Upper lobe of left lung (tissue), 6 donors: ENCODE results near the gene TPM1. TPM values are rescaled to one million over a fixed set of nuclear protein-coding genes. Genes with fewer than 3 reads are reported as not detected.

ENCODE experiments used
- ATAC-seq, 2 donors: fragments of 200-7000 bp; cut with Tn5 transposase; one replicate each; pipeline ENCODE4 v1.9.1; 2022; ENCODE audit warnings: mild to moderate bottlenecking in 2 of 2, moderate library complexity in 2 of 2; ENCODE audit not compliant: low FRiP score in 2 of 2
- DNase-seq, 2 donors: peaks; one replicate each; pipeline ENCODE4 v3.0.0-alpha.2; 2019 to 2020
- H3K27ac ChIP-seq, 4 donors: fragments of 200-600 bp; sonication (generic); one replicate each; pipeline ENCODE4 v1.5.1; 2016 to 2019
- H3K27me3 ChIP-seq, 4 donors: fragments of 200-600 bp; sonication (generic); one replicate each; pipeline ENCODE4 v1.5.1; 2017 to 2019
- H3K36me3 ChIP-seq, 4 donors: fragments of 200-600 bp; sonication (generic); one replicate each; pipeline ENCODE4 v1.5.1; 2016 to 2019
- H3K4me1 ChIP-seq, 4 donors: fragments of 200-600 bp; sonication (generic); one replicate each; pipeline ENCODE4 v1.5.1; 2018 to 2019
- H3K4me3 ChIP-seq, 4 donors: fragments of 200-600 bp; sonication (generic); one replicate each; pipeline ENCODE4 v1.5.1; 2017 to 2019; ENCODE audit warnings: mild to moderate bottlenecking in 2 of 4, moderate library complexity in 1 of 4
- H3K9me3 ChIP-seq, 4 donors: fragments of 200-600 bp; sonication (generic); one replicate each; pipeline ENCODE4 v1.5.1; 2018 to 2019
- CTCF ChIP-seq, 6 experiments: fragments of 450-650 bp in 4 of 6; fragments of 200-600 bp in 2 of 6; sonication (generic) in 2 of 6; IDR thresholded peaks; one replicate each; pipeline ENCODE4 v1.5.1; 2016 to 2019; ENCODE audit warnings: antibody characterized with exemption in 6 of 6
- EP300 ChIP-seq, 4 donors: sonication (generic); formaldehyde crosslinking; IDR thresholded peaks; one replicate each; pipeline ENCODE4 v1.5.1; 2017; ENCODE audit warnings: antibody characterized with exemption in 4 of 4, control low read depth in 2 of 4
- POLR2A ChIP-seq, 4 donors: fragments of 450-650 bp; IDR thresholded peaks; one replicate each; pipeline ENCODE4 v1.5.1; 2016 to 2017; ENCODE audit warnings: antibody characterized with exemption in 4 of 4, mild to moderate bottlenecking in 2 of 4
- POLR2AphosphoS5 ChIP-seq, 2 donors: sonication (generic); formaldehyde crosslinking; IDR thresholded peaks; one replicate each; pipeline ENCODE4 v1.5.1; 2017; ENCODE audit warnings: antibody characterized with exemption in 2 of 2
- WGBS, 2 donors: methylation state at CpG; one replicate each; pipeline ENCODE4 v1.1.5; 2017 to 2018; 5-methylcytosine and 5-hydroxymethylcytosine counted together
- total RNA-seq, 6 donors: library from RNA; depleted of rRNA in 4 of 6; stranded (reverse); fragments of >200 nt in 4 of 6; gene quantifications; one replicate each; pipeline versions ENCODE4 v1.1.0 to v1.2.1, GENCODE V29; 2016 to 2021
- donor health status: DM: no; HTN: no; CAD: no; lungs with moderate emphysema.
- donor health status: DM: no; HTN: yes; CAD: no; lungs with severe emphysema.

The TPM1 gene
- total RNA-seq, 6 donors from 2014 or later = 144 to 343 (median 254) TPM

- no peak overlapping the region for H3K4me3 ChIP-seq
- no peaks in the 10 kb centered on the region for H3K9me3 ChIP-seq
- no peaks in the 10 kb centered on the region for H3K27me3 ChIP-seq
- DNase-seq (no peak), ATAC-seq (no peak)
- H3K4me1 ChIP-seq = peaks cover 13 to 31% (median 28%) of the 10 kb centered on the region in 4 donors
- H3K27ac ChIP-seq = peak overlapping the region in 3 of 4 donors; percentile 36 to 47 (median 38)
- TF ChIP-seq POLR2A (IDR thresholded peaks at IDR 0.05) (no peak), POLR2AphosphoS5 (IDR thresholded peaks at IDR 0.05) (no peak)
- 72 to 80% methylated on average over 9 to 10 of the region's 10 CpGs for WGBS, 2 donors
- H3K36me3 ChIP-seq = peaks cover 40 to 79% (median 72%) of the 10 kb centered on the region in 4 donors
Measured at GRCh38 chr15:63059573-63060216, 17.1 kb downstream of the TPM1 start.

- no peak for TF ChIP-seq CTCF (IDR thresholded peaks at IDR 0.05)
- TF ChIP-seq POLR2A (IDR thresholded peaks at IDR 0.05) = no peak
- no peak for TF ChIP-seq POLR2AphosphoS5 (IDR thresholded peaks at IDR 0.05)
- TF ChIP-seq EP300 (IDR thresholded peaks at IDR 0.05) = no peak
- Histone ChIP-seq H3K4me3 (no peak overlapping the region), H3K4me1 (peaks cover 6 to 21% (median 18%) of the 10 kb centered on the region in 4 donors), H3K9me3 (no peaks in the 10 kb centered on the region), H3K27me3 (no peaks in the 10 kb centered on the region), H3K36me3 (peaks cover 40 to 89% (median 76%) of the 10 kb centered on the region in 4 donors), H3K27ac (peak overlapping the region in 2 of 4 donors; percentile 5 to 38)
- ATAC-seq = no peak
- DNase-seq = peak in 1 of 2 donors; percentile 54
- 88 to 94% methylated on average over 10 of the region's 10 CpGs for WGBS, 2 donors
Measured at GRCh38 chr15:63060699-63061098, 18.2 kb downstream of the TPM1 start.

GRCh38 chr15:63061975-63062374 is 19.4 kb downstream of the TPM1 start:
- Histone ChIP-seq H3K9me3 (no peaks in the 10 kb centered on the region), H3K4me1 (peaks cover 0 to 12% (median 6%) of the 10 kb centered on the region in 4 donors), H3K27ac (no peak overlapping the region), H3K4me3 (no peak overlapping the region), H3K27me3 (no peaks in the 10 kb centered on the region), H3K36me3 (peaks cover 40 to 98% (median 79%) of the 10 kb centered on the region in 4 donors)
- ATAC-seq (no peak), DNase-seq (no peak)
- 83 to 91% methylated on average over 4 of the region's 4 CpGs for WGBS, 2 donors
- TF ChIP-seq POLR2AphosphoS5 (IDR thresholded peaks at IDR 0.05) (no peak), CTCF (IDR thresholded peaks at IDR 0.05) (no peak), POLR2A (IDR thresholded peaks at IDR 0.05) (no peak), EP300 (IDR thresholded peaks at IDR 0.05) (no peak)

GRCh38 chr15:63063164-63063756 is 20.7 kb downstream of the TPM1 start:
- no peak overlapping the region for H3K27ac ChIP-seq
- no peaks in the 10 kb centered on the region for H3K9me3 ChIP-seq
- no peaks in the 10 kb centered on the region for H3K27me3 ChIP-seq
- H3K36me3 ChIP-seq = peaks cover 40 to 98% (median 71%) of the 10 kb centered on the region in 4 donors
- ATAC-seq = no peak
- peaks cover 0 to 5% (median 2%) of the 10 kb centered on the region in 4 donors for H3K4me1 ChIP-seq
- H3K4me3 ChIP-seq = no peak overlapping the region
- TF ChIP-seq EP300 (IDR thresholded peaks at IDR 0.05) (peak in 1 of 4 donors; percentile 27), CTCF (IDR thresholded peaks at IDR 0.05) (no peak)
- DNase-seq = no peak
- WGBS, 2 donors = 52 to 56% methylated on average over 2 of the region's 2 CpGs

- DNase-seq (no peak), ATAC-seq (no peak)
- Histone ChIP-seq H3K4me3 (no peak overlapping the region), H3K36me3 (peaks cover 38 to 98% (median 67%) of the 10 kb centered on the region in 4 donors), H3K4me1 (peaks cover 0 to 4% (median 0%) of the 10 kb centered on the region in 4 donors), H3K27ac (no peak overlapping the region), H3K9me3 (no peaks in the 10 kb centered on the region), H3K27me3 (no peaks in the 10 kb centered on the region)
- TF ChIP-seq POLR2A (IDR thresholded peaks at IDR 0.05) (no peak), CTCF (IDR thresholded peaks at IDR 0.05) (no peak), EP300 (IDR thresholded peaks at IDR 0.05) (no peak), POLR2AphosphoS5 (IDR thresholded peaks at IDR 0.05) (no peak)
- 91 to 92% methylated on average over 13 of the region's 13 CpGs for WGBS, 2 donors
Measured at GRCh38 chr15:63063877-63064409, 21.4 kb downstream of the TPM1 start.
